Vagina (tissue), 2 donors: ENCODE measurements around the gene EIF3I. TPM values are rescaled to one million over a fixed set of nuclear protein-coding genes. Genes with fewer than 3 reads are reported as not detected.

Experiments
- DNase-seq, 2 donors: peaks; one replicate each; pipeline ENCODE4 v3.0.0-alpha.2; 2017; ENCODE audit errors: extremely low spot score in 2 of 2
- H3K27ac ChIP-seq: fragments of 200-600 bp; sonication (generic); one replicate; pipeline ENCODE4 v1.5.1; 2019
- H3K27me3 ChIP-seq: fragments of 200-600 bp; sonication (generic); one replicate; pipeline ENCODE4 v1.5.1; 2019
- H3K36me3 ChIP-seq, 2 donors: fragments of 200-600 bp; sonication (generic); one replicate each; pipeline ENCODE4 v1.5.1; 2017 to 2019
- H3K4me1 ChIP-seq: fragments of 200-600 bp; sonication (generic); one replicate; pipeline ENCODE4 v1.5.1; 2019
- H3K4me3 ChIP-seq, 2 donors: fragments of 200-600 bp; sonication (generic); 1 replicate in 1 of 2; 2 replicates in 1 of 2; pipeline ENCODE4 v1.5.1; 2016 to 2019
- H3K9me3 ChIP-seq: fragments of 200-600 bp; sonication (generic); one replicate; pipeline ENCODE4 v1.5.1; 2019
- CTCF ChIP-seq, 3 experiments: fragments of 450-650 bp in 2 of 3; fragments of 200-600 bp in 1 of 3; sonication (generic) in 1 of 3; IDR thresholded peaks; one replicate each; pipeline ENCODE4 v1.5.1; 2017 to 2019; ENCODE audit warnings: antibody characterized with exemption in 3 of 3, mild to moderate bottlenecking in 2 of 3, moderate library complexity in 2 of 3
- POLR2A ChIP-seq, 2 donors: fragments of 450-650 bp; IDR thresholded peaks; one replicate each; pipeline ENCODE4 v1.6.1; 2017; ENCODE audit warnings: antibody characterized with exemption in 2 of 2, mild to moderate bottlenecking in 2 of 2, moderate library complexity in 2 of 2
- POLR2AphosphoS5 ChIP-seq, 2 donors: sonication (generic); formaldehyde crosslinking; IDR thresholded peaks; one replicate each; pipeline ENCODE4 v1.9.0; 2017; ENCODE audit warnings: antibody characterized with exemption in 2 of 2, mild to moderate bottlenecking in 2 of 2, low read depth in 1 of 2; ENCODE audit not compliant: insufficient read depth in 1 of 2
- intact Hi-C: fragments of 100-400 bp; cut with DNase I; formaldehyde crosslinking; loops from one replicate; pipeline ENCODE4 v1.15.1; 2023
- total RNA-seq: library from RNA; depleted of rRNA; stranded (reverse); fragments of >200 nt; gene quantifications from one replicate; pipeline ENCODE4 v1.2.3, GENCODE V29; 2016

The EIF3I gene
- total RNA-seq, 1 donor from 2014 or later, result 164 TPM

DNA sequence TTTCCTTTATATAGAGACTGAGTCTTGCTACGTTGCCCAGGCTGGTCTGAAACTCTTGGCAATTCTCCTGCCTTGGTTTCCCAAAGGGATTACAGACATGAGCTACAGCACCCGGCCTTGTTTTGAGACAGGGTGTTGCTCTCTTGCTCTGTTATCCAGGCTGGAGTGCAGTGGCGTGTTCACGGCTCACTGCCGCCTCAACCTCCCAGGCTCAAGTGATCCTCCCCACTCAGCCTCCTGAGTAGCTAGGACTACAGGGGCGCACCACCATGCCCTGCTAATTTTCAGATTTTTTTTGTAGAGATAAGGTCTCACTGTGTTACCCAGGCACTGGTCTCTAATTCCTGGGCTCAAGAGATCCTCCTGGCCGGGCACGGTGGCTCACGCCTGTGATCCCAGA lies 43.6 kb downstream of the EIF3I start:
- Histone ChIP-seq H3K27ac (no peak overlapping the region), H3K36me3 (no peaks in the 10 kb centered on the region), H3K9me3 (no peaks in the 10 kb centered on the region), H3K4me1 (no peaks in the 10 kb centered on the region), H3K4me3 (no peak overlapping the region), H3K27me3 (no peaks in the 10 kb centered on the region)
- TF ChIP-seq POLR2AphosphoS5 (IDR thresholded peaks at IDR 0.05; ENCODE audit: insufficient read depth in 1 of 2, low read depth in 1 of 2), result no peak
- intact Hi-C loops, result no loop called here
- no peak for DNase-seq

- no peak overlapping the region for H3K4me3 ChIP-seq
- intact Hi-C loops, result no loop called here
- no peak overlapping the region for H3K27ac ChIP-seq
- TF ChIP-seq POLR2A (IDR thresholded peaks at IDR 0.05) (no peak), CTCF (IDR thresholded peaks at IDR 0.05) (no peak)
- DNase-seq, result no peak
- H3K36me3 ChIP-seq, result no peaks in the 10 kb centered on the region
- H3K4me1 ChIP-seq, result no peaks in the 10 kb centered on the region
- no peaks in the 10 kb centered on the region for H3K9me3 ChIP-seq
- no peaks in the 10 kb centered on the region for H3K27me3 ChIP-seq
Measured at GRCh38 chr1:32266921-32267591, 44.8 kb downstream of the EIF3I start.

- Histone ChIP-seq H3K36me3 (no peaks in the 10 kb centered on the region), H3K9me3 (no peaks in the 10 kb centered on the region), H3K27me3 (no peaks in the 10 kb centered on the region), H3K4me3 (no peak overlapping the region), H3K27ac (no peak overlapping the region), H3K4me1 (no peaks in the 10 kb centered on the region)
- intact Hi-C loops, result no loop called here
- DNase-seq, result no peak
- TF ChIP-seq POLR2AphosphoS5 (IDR thresholded peaks at IDR 0.05; ENCODE audit: insufficient read depth in 1 of 2, low read depth in 1 of 2), result no peak
- no peak for TF ChIP-seq POLR2A (IDR thresholded peaks at IDR 0.05)
- no peak for TF ChIP-seq CTCF (IDR thresholded peaks at IDR 0.05)
Measured at GRCh38 chr1:32269744-32270143, 47.5 kb downstream of the EIF3I start.

DNA sequence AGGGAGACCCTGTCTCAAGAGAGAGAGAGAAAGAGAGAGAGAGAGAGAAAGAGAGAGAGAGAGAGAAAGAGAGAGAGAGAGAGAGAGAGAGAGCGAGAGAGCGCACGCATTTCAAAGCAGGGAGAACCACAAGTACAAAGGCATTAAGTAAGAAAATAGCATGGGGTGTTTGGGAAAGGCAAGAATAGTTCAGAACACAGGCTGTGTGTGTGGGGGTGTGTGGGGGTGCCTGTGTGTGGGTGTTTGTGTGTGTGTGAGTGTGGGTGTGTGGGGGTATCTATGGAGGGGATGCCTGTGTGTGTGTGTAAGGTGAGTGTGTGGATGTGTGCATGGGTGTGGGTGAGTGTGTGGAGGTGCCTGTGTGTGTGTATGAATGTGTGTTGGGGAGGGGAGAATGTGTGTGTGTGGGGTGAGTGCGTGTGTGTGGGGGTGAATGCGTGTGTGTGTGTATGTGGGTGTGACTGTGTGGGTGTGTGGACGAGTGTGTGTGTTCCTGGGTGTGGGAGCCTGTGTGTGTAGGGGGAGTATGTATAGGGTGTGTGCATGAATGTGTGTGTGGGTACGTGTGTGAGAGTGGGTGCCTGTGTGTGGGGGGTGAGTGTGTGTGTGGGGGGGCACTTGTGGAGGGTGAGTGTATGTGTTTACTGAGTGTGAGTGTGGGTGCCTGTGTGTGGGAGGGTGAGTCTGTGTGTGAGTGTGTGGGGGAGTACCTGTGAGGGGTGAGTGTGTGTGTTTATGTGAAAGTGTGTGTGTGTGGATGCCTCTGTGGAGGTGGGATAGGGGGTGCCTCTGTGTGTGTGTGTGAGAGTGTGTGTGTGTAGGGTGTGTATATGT lies 50.6 kb downstream of the EIF3I start:
- TF ChIP-seq POLR2A (IDR thresholded peaks at IDR 0.05) (no peak), CTCF (IDR thresholded peaks at IDR 0.05) (no peak), POLR2AphosphoS5 (IDR thresholded peaks at IDR 0.05; ENCODE audit: insufficient read depth in 1 of 2, low read depth in 1 of 2) (no peak)
- intact Hi-C loops, result no loop called here
- DNase-seq, result no peak
- H3K4me3 ChIP-seq, result no peak overlapping the region
- H3K36me3 ChIP-seq, result no peaks in the 10 kb centered on the region
- no peaks in the 10 kb centered on the region for H3K9me3 ChIP-seq
- no peak overlapping the region for H3K27ac ChIP-seq
- H3K27me3 ChIP-seq, result no peaks in the 10 kb centered on the region
- no peaks in the 10 kb centered on the region for H3K4me1 ChIP-seq

DNA sequence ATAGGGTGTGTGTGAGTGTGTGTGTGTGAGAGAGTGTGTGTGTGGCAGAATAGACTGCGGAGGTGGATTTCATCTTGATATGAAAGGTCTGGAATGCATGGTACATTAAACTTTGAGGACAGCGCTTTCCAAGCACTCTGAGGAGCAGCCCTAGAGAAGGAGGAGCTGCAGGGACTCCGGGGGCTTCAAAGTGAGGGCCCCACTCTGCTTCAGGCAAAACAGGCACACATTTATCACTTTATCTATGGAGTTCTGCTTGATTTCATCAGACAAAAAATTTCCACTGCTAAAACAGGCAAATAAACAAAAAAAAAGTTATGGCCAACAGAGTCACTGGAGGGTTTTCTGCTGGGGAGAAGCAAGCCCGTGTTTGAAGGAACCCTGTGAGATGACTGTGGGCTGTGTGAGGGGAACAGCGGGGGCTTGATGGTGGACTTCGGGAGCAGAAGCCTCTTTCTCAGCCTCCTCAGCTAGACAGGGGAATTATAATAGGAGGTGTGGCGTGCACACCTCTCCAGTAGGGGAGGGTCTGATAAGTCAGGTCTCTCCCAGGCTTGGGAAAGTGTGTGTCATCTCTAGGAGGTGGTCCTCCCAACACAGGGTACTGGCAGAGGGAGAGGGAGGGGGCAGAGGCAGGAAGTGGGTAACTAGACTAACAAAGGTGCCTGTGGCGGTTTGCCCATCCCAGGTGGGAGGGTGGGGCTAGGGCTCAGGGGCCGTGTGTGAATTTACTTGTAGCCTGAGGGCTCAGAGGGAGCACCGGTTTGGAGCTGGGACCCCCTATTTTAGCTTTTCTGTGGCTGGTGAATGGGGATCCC lies 51.4 kb downstream of the EIF3I start:
- no peaks in the 10 kb centered on the region for H3K4me1 ChIP-seq
- intact Hi-C loops, result no loop called here
- no peaks in the 10 kb centered on the region for H3K27me3 ChIP-seq
- TF ChIP-seq CTCF (IDR thresholded peaks at IDR 0.05) (no peak), POLR2A (IDR thresholded peaks at IDR 0.05) (no peak), POLR2AphosphoS5 (IDR thresholded peaks at IDR 0.05; ENCODE audit: insufficient read depth in 1 of 2, low read depth in 1 of 2) (no peak)
- no peaks in the 10 kb centered on the region for H3K9me3 ChIP-seq
- H3K36me3 ChIP-seq, result no peaks in the 10 kb centered on the region
- H3K27ac ChIP-seq, result no peak overlapping the region
- H3K4me3 ChIP-seq, result no peak overlapping the region
- DNase-seq, result no peak
